HCT116 (cell line): ENCODE measurements around the gene BAG2. TPM values are rescaled to one million over a fixed set of nuclear protein-coding genes. Genes with fewer than 3 reads are reported as not detected.

Experiments
- ATAC-seq: fragments of 200-7000 bp; cut with Tn5 transposase; 2 replicates; pipeline ENCODE4 v1.9.1; 2020; ENCODE audit warnings: mild to moderate bottlenecking, moderate library complexity
- BruUV-seq: library from RNA; stranded (reverse); fragments of 400-500 nt; replicated peaks from 2 replicates; lab custom pipeline; 2021; lab: Mats Ljungman, UMichigan
- CTCF ChIA-PET: fragments of 300-600 bp; sonication (Branson Sonifier 250); formaldehyde crosslinking; loops from one replicate; lab custom pipeline; 2021; ENCODE audit warnings: antibody characterized with exemption; lab: Charles Lee
- POLR2A ChIA-PET: fragments of 300-600, 350-600 bp; sonication (Branson Sonifier 250); formaldehyde crosslinking; loops from one replicate; lab custom pipeline; 2021; ENCODE audit warnings: antibody characterized with exemption; lab: Charles Lee
- RAD21 ChIA-PET, 2 experiments: fragments of 300-600 bp; sonication (Branson Sonifier 250); formaldehyde crosslinking; loops; one replicate each; lab custom pipeline; 2023; ENCODE audit warnings: low total read pairs in 2 of 2; ENCODE audit not compliant: uncharacterized antibody in 2 of 2, unreplicated experiment in 2 of 2, low non-redundant PET in 1 of 2; lab: Charles Lee
- DNase-seq: peaks from one replicate; pipeline ENCODE4 v3.0.0-alpha.2; 2010; ENCODE audit warnings: low read depth, low spot score
- H2AFZ ChIP-seq: fragments of 200-600 bp; shearing (Covaris generic), sonication (generic); 2 replicates; pipeline ENCODE4 v1.6.1; 2017; ENCODE audit warnings: low read depth, mixed run types, mixed read lengths, antibody characterized with exemption, low read length; ENCODE audit not compliant: poor library complexity, severe bottlenecking
- H3K27ac ChIP-seq: 2 replicates; pipeline ENCODE4 v1.5.1; 2012; ENCODE audit warnings: low read depth, low read length
- H3K27me3 ChIP-seq: fragments of 200-600 bp; sonication (generic); 2 replicates; pipeline ENCODE4 v1.6.1; 2016; ENCODE audit warnings: mixed run types, low read length, mixed read lengths; ENCODE audit not compliant: insufficient read depth
- H3K36me3 ChIP-seq, 2 experiments: fragments of 200-500 bp in 1 of 2; fragments of 200-600 bp in 1 of 2; sonication (Bioruptor generic) in 1 of 2; sonication (generic) in 1 of 2; 2 replicates each; pipeline versions ENCODE4 v1.5.1 to v1.6.1; 2014 to 2016; ENCODE audit warnings: low read length in 2 of 2, inconsistent platforms in 1 of 2, mixed read lengths in 1 of 2, mixed run types in 1 of 2; ENCODE audit not compliant: insufficient read depth in 2 of 2, control insufficient read depth in 1 of 2
- H3K4me1 ChIP-seq, 2 experiments: fragments of 200-600 bp in 1 of 2; sonication (generic) in 1 of 2; 2 replicates each; pipeline versions ENCODE4 v1.5.1 to v1.6.1; 2012 to 2017; ENCODE audit warnings: low read length in 2 of 2, inconsistent platforms in 1 of 2, mild to moderate bottlenecking in 1 of 2, mixed read lengths in 1 of 2, mixed run types in 1 of 2, moderate library complexity in 1 of 2; ENCODE audit not compliant: insufficient read depth in 2 of 2, control insufficient read depth in 1 of 2
- H3K4me2 ChIP-seq: fragments of 200-600 bp; sonication (generic); 2 replicates; pipeline ENCODE4 v1.6.1; 2017; ENCODE audit warnings: mixed run types, low read length, mixed read lengths
- H3K4me3 ChIP-seq, 2 experiments: fragments of 200-600 bp in 1 of 2; sonication (generic) in 1 of 2; replicated peaks in 1 of 2; 2 replicates each; pipeline ENCODE4 v1.5.1; 2011 to 2016; ENCODE audit warnings: low read length in 2 of 2, control low read depth in 1 of 2, low read depth in 1 of 2, mild to moderate bottlenecking in 1 of 2, mixed read lengths in 1 of 2, mixed run types in 1 of 2
- H3K79me2 ChIP-seq: fragments of 200-600 bp; sonication (generic); 2 replicates; pipeline ENCODE4 v1.6.1; 2017; ENCODE audit warnings: mild to moderate bottlenecking, mixed run types, low read length, moderate library complexity, mixed read lengths; ENCODE audit not compliant: insufficient read depth
- H3K9ac ChIP-seq: fragments of 200-600 bp; sonication (generic); 2 replicates; pipeline ENCODE4 v1.6.1; 2016; ENCODE audit warnings: low read length, mixed read lengths
- H3K9me2 ChIP-seq: fragments of 200-600 bp; sonication (generic), shearing (Covaris generic); 2 replicates; pipeline ENCODE4 v1.6.1; 2017; ENCODE audit warnings: mixed run types, mild to moderate bottlenecking, moderate library complexity; ENCODE audit not compliant: insufficient read depth
- H3K9me3 ChIP-seq, 2 experiments: fragments of 200-500 bp in 1 of 2; fragments of 200-600 bp in 1 of 2; sonication (Bioruptor generic) in 1 of 2; sonication (generic) in 1 of 2; 2 replicates each; pipeline ENCODE4 v1.6.1; 2014 to 2017; ENCODE audit warnings: low read length in 2 of 2, mixed read lengths in 2 of 2, inconsistent platforms in 1 of 2, low read depth in 1 of 2, mild to moderate bottlenecking in 1 of 2, mixed run types in 1 of 2, moderate library complexity in 1 of 2; ENCODE audit not compliant: control insufficient read depth in 1 of 2, insufficient read depth in 1 of 2
- H4K20me1 ChIP-seq: fragments of 200-600 bp; sonication (generic), shearing (Covaris generic); 2 replicates; pipeline ENCODE4 v1.6.1; 2017; ENCODE audit warnings: mixed run types, mild to moderate bottlenecking, moderate library complexity; ENCODE audit not compliant: insufficient read depth
- CBX3 ChIP-seq: IDR thresholded peaks from 2 replicates; pipeline ENCODE4 v1.6.1; 2012; ENCODE audit warnings: low read depth
- CEBPB ChIP-seq: IDR thresholded peaks from 2 replicates; pipeline ENCODE4 v1.6.1; 2012; ENCODE audit warnings: low read depth
- EZH2phosphoT487 ChIP-seq: fragments of 200-600 bp; IDR thresholded peaks from 2 replicates; pipeline ENCODE4 v1.6.1; 2018; ENCODE audit warnings: antibody characterized with exemption, borderline replicate concordance
- FOSL1 ChIP-seq: IDR thresholded peaks from 2 replicates; pipeline ENCODE4 v1.6.1; 2012; ENCODE audit warnings: low read depth
- JUND ChIP-seq: IDR thresholded peaks from 2 replicates; pipeline ENCODE4 v1.6.1; 2012
- REST ChIP-seq: IDR thresholded peaks from 2 replicates; pipeline ENCODE4 v1.6.1; 2012; ENCODE audit warnings: low read depth
- SIN3A ChIP-seq: IDR thresholded peaks from 2 replicates; pipeline ENCODE4 v1.6.1; 2012; ENCODE audit warnings: low read depth
- SP1 ChIP-seq: IDR thresholded peaks from 2 replicates; pipeline ENCODE4 v1.6.1; 2012; ENCODE audit warnings: low read depth
- TCF7L2 ChIP-seq: IDR thresholded peaks from 2 replicates; pipeline ENCODE4 v1.7.0; 2011; ENCODE audit warnings: borderline replicate concordance, inconsistent platforms; ENCODE audit not compliant: insufficient read depth, insufficient read length; ENCODE audit errors: extremely low read depth
- ZBTB33 ChIP-seq: IDR thresholded peaks from 2 replicates; pipeline ENCODE4 v1.6.1; 2011; ENCODE audit warnings: mild to moderate bottlenecking, low read length, moderate library complexity; ENCODE audit not compliant: insufficient replicate concordance; ENCODE audit errors: extremely low read depth
- ZNF274 ChIP-seq: fragments of 200-500 bp; sonication (Bioruptor generic); IDR thresholded peaks from 2 replicates; pipeline ENCODE4 v1.6.1; 2014; ENCODE audit warnings: mild to moderate bottlenecking, low read depth, low read length, inconsistent platforms
- intact Hi-C: fragments of 100-400 bp; cut with micrococcal nuclease; formaldehyde crosslinking; loops from 2 replicates; pipeline ENCODE4 v1.10.0; 2022
- total RNA-seq: library from RNA; stranded (reverse); gene quantifications from one replicate; pipeline ENCODE4 v1.2.1, GENCODE V29; 2021; ENCODE audit not compliant: unreplicated experiment

The BAG2 gene
- total RNA-seq, 1 experiment from 2014 or later, result 13.5 TPM

GRCh38 chr6:57162028-57162427 is 10.1 kb upstream of the BAG2 start:
- H3K4me2 ChIP-seq, result no peak overlapping the region
- DNase-seq, result no peak
- RAD21 ChIA-PET, result no interaction called here
- BruUV-seq, result no TSS peak
- peaks cover 4 to 12% of the 10 kb centered on the region in 2 experiments; a peak in 2 of 4 replicates for H3K9me3 ChIP-seq
- no peaks in the 10 kb centered on the region for H4K20me1 ChIP-seq
- ATAC-seq, result no peak
- no peak overlapping the region for H2AFZ ChIP-seq
- CTCF ChIA-PET, result no interaction called here
- intact Hi-C loops, result no loop called here
- H3K36me3 ChIP-seq, result peaks cover 3 to 22% of the 10 kb centered on the region in 2 experiments; a peak in 2 of 4 replicates
- TF ChIP-seq CBX3 (no peak), SP1 (no peak), CEBPB (no peak), TCF7L2 (no peak), REST (no peak), FOSL1 (no peak), SIN3A (no peak), EZH2phosphoT487 (no peak), ZNF274 (no peak), ZBTB33 (no peak), JUND (no peak)
- TF ChIP-seq, all 23 proteins: peak for 0
- H3K9me2 ChIP-seq, result no peaks in the 10 kb centered on the region
- no peaks in the 10 kb centered on the region for H3K27me3 ChIP-seq
- POLR2A ChIA-PET, result interaction anchor here (0.7 to 1.6 kb wide), 2 partner anchors 10 to 109 kb away, joined by 4 read pairs; partner anchors contain the start of gene BAG2
- H3K79me2 ChIP-seq, result no peaks in the 10 kb centered on the region
- no peak overlapping the region for H3K27ac ChIP-seq
- no peaks in the 10 kb centered on the region for H3K4me1 ChIP-seq
- H3K9ac ChIP-seq, result no peak overlapping the region
- H3K4me3 ChIP-seq, result no peak overlapping the region
